Activated naive CD4-positive, alpha-beta T cell treated with anti-CD3 and anti-CD28 coated beads for 36 hours (primary cell): Measurements from ENCODE around the gene DPF3. TPM values are rescaled to one million over a fixed set of nuclear protein-coding genes. Genes with fewer than 3 reads are reported as not detected.

Experiments
- CTCF ChIA-PET: fragments of 350-600 bp; sonication (Branson Sonifier 250); formaldehyde crosslinking; loops from one replicate; lab custom pipeline; 2021; ENCODE audit warnings: antibody characterized with exemption; lab: Charles Lee
- DNase-seq: peaks from one replicate; pipeline ENCODE4 v3.0.0-alpha.2; 2020
- H3K27ac Mint-ChIP-seq: one replicate; pipeline ENCODE4 v1.8.0; 2021; ENCODE audit warnings: mild to moderate bottlenecking, mixed read lengths
- H3K27me3 Mint-ChIP-seq: one replicate; pipeline ENCODE4 v1.8.0; 2021; ENCODE audit warnings: low read depth, mixed read lengths
- H3K36me3 Mint-ChIP-seq: one replicate; pipeline ENCODE4 v1.8.0; 2021; ENCODE audit warnings: low read depth, mixed read lengths
- H3K4me1 Mint-ChIP-seq: one replicate; pipeline ENCODE4 v1.8.0; 2021; ENCODE audit warnings: low read depth, mixed read lengths
- H3K4me3 Mint-ChIP-seq: one replicate; pipeline ENCODE4 v1.8.0; 2021; ENCODE audit warnings: mild to moderate bottlenecking, moderate library complexity, mixed read lengths
- H3K9me3 Mint-ChIP-seq: one replicate; pipeline ENCODE4 v1.8.0; 2021; ENCODE audit warnings: mixed read lengths
- intact Hi-C: fragments of 100-400 bp; cut with micrococcal nuclease; formaldehyde crosslinking; loops from one replicate; pipeline ENCODE4 v1.15.1; 2023
- total RNA-seq, 2 experiments: library from RNA; stranded (reverse); gene quantifications; one replicate each; pipeline ENCODE4 v1.2.3, GENCODE V29; 2021

Gene DPF3
- total RNA-seq, 2 experiments from 2014 or later: 0.29 to 0.47 TPM

- H3K27me3 Mint-ChIP-seq: no peaks in the 10 kb centered on the region
- H3K36me3 Mint-ChIP-seq: no peaks in the 10 kb centered on the region
- H3K9me3 Mint-ChIP-seq: no peaks in the 10 kb centered on the region
- no peak for DNase-seq
- no peak overlapping the region for H3K4me3 Mint-ChIP-seq
- intact Hi-C loops: no loop called here
- no peaks in the 10 kb centered on the region for H3K4me1 Mint-ChIP-seq
- CTCF ChIA-PET: interaction anchor here (1.1 kb wide), 1 partner anchor 97 kb away, joined by 3 read pairs; no protein-coding TSS in a partner anchor
- H3K27ac Mint-ChIP-seq: no peak overlapping the region
Observed at GRCh38 chr14:72614365-72614764, 279.5 kb downstream of the DPF3 start.

- H3K27me3 Mint-ChIP-seq: no peaks in the 10 kb centered on the region
- H3K4me1 Mint-ChIP-seq: no peaks in the 10 kb centered on the region
- H3K4me3 Mint-ChIP-seq: no peak overlapping the region
- no peak overlapping the region for H3K27ac Mint-ChIP-seq
- no peaks in the 10 kb centered on the region for H3K36me3 Mint-ChIP-seq
- intact Hi-C loops: no loop called here
- no peak for DNase-seq
- H3K9me3 Mint-ChIP-seq: no peaks in the 10 kb centered on the region
- CTCF ChIA-PET: interaction anchor here (1.1 kb wide), 1 partner anchor 98 kb away, joined by 3 read pairs; no protein-coding TSS in a partner anchor
Observed at GRCh38 chr14:72613975-72614319, 280.0 kb downstream of the DPF3 start.

DNA sequence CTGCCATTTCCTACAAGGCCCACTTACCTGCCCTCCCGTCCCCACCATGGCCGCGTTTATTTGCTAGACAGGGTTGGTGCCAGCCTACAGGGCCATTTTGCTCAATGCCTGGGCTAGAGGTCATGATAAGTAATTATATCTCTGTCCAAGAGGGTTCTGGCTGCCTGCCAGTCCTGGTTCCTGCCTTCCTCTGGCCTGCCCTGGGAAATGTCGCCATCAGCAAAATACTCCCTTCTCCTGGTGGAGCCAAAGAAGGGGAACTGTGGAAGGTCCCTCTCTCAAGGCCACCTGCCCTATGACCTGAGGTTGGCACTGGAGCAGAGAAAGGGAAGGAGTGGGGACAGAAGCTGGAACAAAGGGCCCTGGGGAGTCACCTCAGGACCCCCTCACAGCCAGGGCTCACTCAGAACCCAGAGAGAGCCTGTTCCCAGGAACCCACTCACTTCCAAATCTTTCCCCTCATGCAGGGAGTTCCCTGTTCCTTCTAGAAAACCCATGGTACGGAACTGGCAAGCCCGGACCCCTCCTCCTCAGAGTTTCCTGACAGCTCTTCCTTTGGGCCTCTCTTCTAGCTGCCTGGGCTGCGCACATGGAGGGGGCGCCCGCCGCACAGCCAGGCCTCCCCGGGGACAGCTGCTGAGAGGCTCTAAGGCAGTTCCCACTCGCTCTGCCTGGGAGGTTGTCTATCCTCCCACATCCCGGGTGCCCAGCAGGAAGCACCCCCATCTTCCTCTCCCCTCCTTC is 280.5 kb downstream of the DPF3 start:
- CTCF ChIA-PET: interaction anchor here (1.1 kb wide), 1 partner anchor 98 kb away, joined by 3 read pairs; no protein-coding TSS in a partner anchor
- no peak overlapping the region for H3K27ac Mint-ChIP-seq

GRCh38 chr14:72612041-72612440 is 281.9 kb downstream of the DPF3 start:
- Mint-ChIP-seq H3K4me1 (no peaks in the 10 kb centered on the region), H3K27me3 (no peaks in the 10 kb centered on the region), H3K36me3 (no peaks in the 10 kb centered on the region), H3K27ac (no peak overlapping the region), H3K4me3 (no peak overlapping the region), H3K9me3 (no peaks in the 10 kb centered on the region)
- no peak for DNase-seq
- intact Hi-C loops: no loop called here
- CTCF ChIA-PET: interaction anchor here (0.6 kb wide), 1 partner anchor 9 kb away, joined by 3 read pairs; no protein-coding TSS in a partner anchor

More for the DNA sequence above, 280.5 kb downstream of the DPF3 start:
- H3K4me1 Mint-ChIP-seq: no peaks in the 10 kb centered on the region
- no peaks in the 10 kb centered on the region for H3K27me3 Mint-ChIP-seq
- H3K4me3 Mint-ChIP-seq: no peak overlapping the region
- no peaks in the 10 kb centered on the region for H3K9me3 Mint-ChIP-seq
- no peak for DNase-seq
- intact Hi-C loops: no loop called here
- H3K36me3 Mint-ChIP-seq: no peaks in the 10 kb centered on the region

GRCh38 chr14:72611506-72611905 is 282.4 kb downstream of the DPF3 start:
- CTCF ChIA-PET: interaction anchor here (0.6 kb wide), 1 partner anchor 10 kb away, joined by 3 read pairs; no protein-coding TSS in a partner anchor
- H3K4me1 Mint-ChIP-seq: no peaks in the 10 kb centered on the region
- no peaks in the 10 kb centered on the region for H3K27me3 Mint-ChIP-seq
- no peak overlapping the region for H3K4me3 Mint-ChIP-seq
- no peaks in the 10 kb centered on the region for H3K36me3 Mint-ChIP-seq
- no peaks in the 10 kb centered on the region for H3K9me3 Mint-ChIP-seq
- no peak overlapping the region for H3K27ac Mint-ChIP-seq
- no peak for DNase-seq
- intact Hi-C loops: no loop called here

GRCh38 chr14:72610831-72611200 is 283.1 kb downstream of the DPF3 start:
- Mint-ChIP-seq H3K36me3 (no peaks in the 10 kb centered on the region), H3K9me3 (no peaks in the 10 kb centered on the region), H3K27ac (no peak overlapping the region), H3K4me3 (no peak overlapping the region), H3K27me3 (no peaks in the 10 kb centered on the region), H3K4me1 (no peaks in the 10 kb centered on the region)
- CTCF ChIA-PET: no interaction called here
- no peak for DNase-seq
- intact Hi-C loops: no loop called here

- intact Hi-C loops: no loop called here
- no peaks in the 10 kb centered on the region for H3K27me3 Mint-ChIP-seq
- no peaks in the 10 kb centered on the region for H3K9me3 Mint-ChIP-seq
- no peak overlapping the region for H3K27ac Mint-ChIP-seq
- no peak overlapping the region for H3K4me3 Mint-ChIP-seq
- CTCF ChIA-PET: no interaction called here
- no peak for DNase-seq
- H3K4me1 Mint-ChIP-seq: no peaks in the 10 kb centered on the region
- H3K36me3 Mint-ChIP-seq: no peaks in the 10 kb centered on the region
Observed at GRCh38 chr14:72610096-72610830, 283.6 kb downstream of the DPF3 start.

DNA sequence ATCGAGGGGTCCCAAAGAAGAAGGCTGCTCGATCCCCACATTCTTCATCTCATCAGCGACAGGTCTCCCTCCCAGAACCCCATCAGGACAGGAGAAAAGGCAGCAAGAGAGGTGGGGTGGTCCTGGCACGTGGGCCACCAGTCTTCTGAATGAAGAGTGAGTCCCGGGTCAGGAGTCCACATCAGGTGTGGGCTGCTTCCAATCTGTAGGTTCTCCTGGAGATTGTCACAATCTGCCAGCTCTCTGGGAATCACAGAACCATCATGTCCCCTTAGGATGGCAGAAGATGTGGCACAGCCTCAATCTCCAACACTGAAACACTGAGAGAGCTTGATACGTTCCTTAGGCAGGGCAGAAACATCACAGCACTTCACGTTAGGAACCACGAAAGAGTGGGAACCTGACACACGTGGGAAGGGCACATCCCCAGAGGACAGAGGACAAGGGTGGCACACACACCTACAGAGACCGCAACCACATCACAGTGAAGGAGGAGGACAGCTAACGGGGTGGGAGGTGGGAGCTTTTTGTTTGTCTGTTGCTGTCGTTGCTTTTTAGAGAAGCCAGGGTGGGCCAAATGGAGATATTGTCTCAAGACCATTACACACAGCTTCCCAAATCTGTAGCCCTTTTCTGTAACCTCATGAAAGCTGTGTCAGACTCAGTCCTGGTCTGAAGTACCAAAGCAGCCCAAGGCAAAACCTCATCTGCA is 284.5 kb downstream of the DPF3 start:
- Mint-ChIP-seq H3K36me3 (no peaks in the 10 kb centered on the region), H3K27ac (no peak overlapping the region), H3K9me3 (no peaks in the 10 kb centered on the region), H3K4me3 (no peak overlapping the region), H3K4me1 (no peaks in the 10 kb centered on the region), H3K27me3 (no peaks in the 10 kb centered on the region)
- CTCF ChIA-PET: interaction anchor here (1.2 kb wide), 1 partner anchor 96 kb away, joined by 3 read pairs; no protein-coding TSS in a partner anchor
- intact Hi-C loops: no loop called here
- no peak for DNase-seq

DNA sequence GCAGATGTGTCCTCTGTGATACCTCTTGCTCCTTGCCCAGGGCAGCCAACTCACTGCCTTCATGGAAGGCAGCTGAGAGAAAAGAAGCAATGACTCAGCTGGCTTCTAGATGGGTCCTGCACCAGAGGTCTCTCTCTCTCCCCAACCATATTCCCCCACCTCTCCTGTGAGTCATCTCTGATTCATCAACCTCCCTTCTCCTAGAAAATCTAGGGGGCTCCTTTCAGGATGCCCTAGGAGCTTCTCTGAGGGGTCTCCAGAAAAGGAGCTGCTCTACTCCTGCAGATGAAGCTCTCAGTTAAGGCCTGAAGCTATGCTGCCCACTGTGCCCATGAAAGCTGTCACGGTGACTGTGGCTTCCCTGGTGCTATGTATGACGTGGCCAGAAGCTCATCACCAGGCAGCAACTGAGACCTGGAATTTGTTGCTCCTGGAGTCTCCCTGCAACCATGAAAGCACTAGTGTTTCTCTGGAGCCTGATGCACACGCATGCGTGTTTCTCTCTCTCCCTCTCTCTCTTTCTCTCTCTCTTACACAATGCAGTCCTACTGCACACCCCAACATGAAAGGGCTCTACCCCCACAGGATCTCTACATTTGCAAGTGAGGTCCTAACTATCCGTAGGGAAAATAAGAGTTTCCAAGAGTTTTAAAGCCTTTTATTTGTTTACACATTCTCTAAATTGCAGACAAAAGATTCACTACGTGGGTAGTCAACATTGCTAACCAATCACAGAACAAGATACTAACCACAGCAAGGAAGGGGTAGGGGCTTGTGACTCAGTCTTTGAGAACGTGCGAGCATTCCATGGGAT is 285.3 kb downstream of the DPF3 start:
- H3K36me3 Mint-ChIP-seq: no peaks in the 10 kb centered on the region
- no peak for DNase-seq
- H3K27ac Mint-ChIP-seq: no peak overlapping the region
- CTCF ChIA-PET: interaction anchor here (1.2 kb wide), 1 partner anchor 95 kb away, joined by 3 read pairs; no protein-coding TSS in a partner anchor
- no peaks in the 10 kb centered on the region for H3K4me1 Mint-ChIP-seq
- H3K27me3 Mint-ChIP-seq: no peaks in the 10 kb centered on the region
- no peak overlapping the region for H3K4me3 Mint-ChIP-seq
- H3K9me3 Mint-ChIP-seq: no peaks in the 10 kb centered on the region
- intact Hi-C loops: no loop called here

GRCh38 chr14:72607386-72608130 is 286.3 kb downstream of the DPF3 start:
- DNase-seq: no peak
- Mint-ChIP-seq H3K4me1 (no peaks in the 10 kb centered on the region), H3K27ac (no peak overlapping the region), H3K27me3 (no peaks in the 10 kb centered on the region), H3K36me3 (no peaks in the 10 kb centered on the region), H3K4me3 (no peak overlapping the region), H3K9me3 (no peaks in the 10 kb centered on the region)
- intact Hi-C loops: no loop called here
- CTCF ChIA-PET: no interaction called here

- no peaks in the 10 kb centered on the region for H3K36me3 Mint-ChIP-seq
- CTCF ChIA-PET: no interaction called here
- H3K9me3 Mint-ChIP-seq: no peaks in the 10 kb centered on the region
- H3K27ac Mint-ChIP-seq: no peak overlapping the region
- intact Hi-C loops: no loop called here
- H3K4me3 Mint-ChIP-seq: no peak overlapping the region
- no peaks in the 10 kb centered on the region for H3K27me3 Mint-ChIP-seq
- DNase-seq: no peak
- no peaks in the 10 kb centered on the region for H3K4me1 Mint-ChIP-seq
Observed at GRCh38 chr14:72606879-72607278, 287.0 kb downstream of the DPF3 start.
